Measurements from ENCODE around the gene LARP6. TPM values are rescaled to one million over a fixed set of nuclear protein-coding genes. Genes with fewer than 3 reads are reported as not detected.

Gene LARP6
- total RNA-seq, 1 experiment from 2014 or later = 35.9 TPM

DNA sequence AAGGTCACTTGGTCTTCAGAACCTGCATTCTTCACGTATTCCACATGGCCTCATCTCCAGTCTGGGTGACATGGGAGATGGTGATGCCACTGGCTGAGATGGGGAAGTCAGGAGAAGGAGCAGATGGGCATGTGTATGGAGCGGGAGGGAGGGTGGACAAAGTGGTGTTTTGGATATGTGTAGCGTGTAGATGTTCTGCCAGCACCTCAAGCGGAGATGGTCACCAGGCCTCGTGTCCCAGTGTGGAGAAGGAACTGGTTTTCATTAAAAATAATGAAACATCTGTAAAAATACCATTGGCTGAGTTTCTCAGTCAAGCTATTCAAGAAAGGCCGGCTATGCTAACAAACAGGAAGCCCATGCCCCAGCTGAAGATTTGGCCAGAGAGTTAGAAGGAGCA, 26.2 kb downstream of the LARP6 start:
- POLR2A ChIA-PET = no interaction called here
- H3K4me2 ChIP-seq (ENCODE audit: low read length) = no peak overlapping the region
- H4K20me1 ChIP-seq (ENCODE audit: insufficient read depth) = no peaks in the 10 kb centered on the region
- H3K79me2 ChIP-seq (ENCODE audit: insufficient read depth, low read length) = no peaks in the 10 kb centered on the region
- no peaks in the 10 kb centered on the region for H3K9me3 ChIP-seq (ENCODE audit: control insufficient read depth in 1 of 2, insufficient read depth in 1 of 2, low read depth in 1 of 2, low read length in 2 of 2)
- no peaks in the 10 kb centered on the region; the same call in 1 of the 2 replicates for H3K9me2 ChIP-seq (ENCODE audit: insufficient read depth)
- no peak for ATAC-seq
- RAD21 ChIA-PET (ENCODE audit: low non-redundant PET in 1 of 2, low total read pairs in 2 of 2, uncharacterized antibody in 2 of 2, unreplicated experiment in 2 of 2) = no interaction called here
- intact Hi-C loops (cut with micrococcal nuclease) = loop anchor here (10.0 kb wide), 1 partner anchor 977 kb away; no protein-coding TSS in a partner anchor
- H3K36me3 ChIP-seq (ENCODE audit: control insufficient read depth in 1 of 2, insufficient read depth in 2 of 2, low read length in 2 of 2) = 0 out of 4 replicates have a peak, but pooled peaks cover 0 to 2% of the 10 kb centered on the region in 2 experiments
- CTCF ChIA-PET = no interaction called here
- no peak for DNase-seq (ENCODE audit: low read depth, low spot score)
- no peak overlapping the region for H3K4me3 ChIP-seq (replicated peaks in 1 of 2; ENCODE audit: low read depth in 1 of 2, low read length in 2 of 2)
- H3K27me3 ChIP-seq (ENCODE audit: insufficient read depth, low read length) = no peaks in the 10 kb centered on the region
- peaks cover 13 to 21% of the 10 kb centered on the region in 2 experiments for H3K4me1 ChIP-seq (ENCODE audit: control insufficient read depth in 1 of 2, insufficient read depth in 2 of 2, low read length in 2 of 2)
- no TSS peak for BruUV-seq (replicated peaks)
- no peak for TF ChIP-seq EGR1 (IDR thresholded peaks at IDR 0.05; ENCODE audit: low read depth)
- TF ChIP-seq, protein P1, sequence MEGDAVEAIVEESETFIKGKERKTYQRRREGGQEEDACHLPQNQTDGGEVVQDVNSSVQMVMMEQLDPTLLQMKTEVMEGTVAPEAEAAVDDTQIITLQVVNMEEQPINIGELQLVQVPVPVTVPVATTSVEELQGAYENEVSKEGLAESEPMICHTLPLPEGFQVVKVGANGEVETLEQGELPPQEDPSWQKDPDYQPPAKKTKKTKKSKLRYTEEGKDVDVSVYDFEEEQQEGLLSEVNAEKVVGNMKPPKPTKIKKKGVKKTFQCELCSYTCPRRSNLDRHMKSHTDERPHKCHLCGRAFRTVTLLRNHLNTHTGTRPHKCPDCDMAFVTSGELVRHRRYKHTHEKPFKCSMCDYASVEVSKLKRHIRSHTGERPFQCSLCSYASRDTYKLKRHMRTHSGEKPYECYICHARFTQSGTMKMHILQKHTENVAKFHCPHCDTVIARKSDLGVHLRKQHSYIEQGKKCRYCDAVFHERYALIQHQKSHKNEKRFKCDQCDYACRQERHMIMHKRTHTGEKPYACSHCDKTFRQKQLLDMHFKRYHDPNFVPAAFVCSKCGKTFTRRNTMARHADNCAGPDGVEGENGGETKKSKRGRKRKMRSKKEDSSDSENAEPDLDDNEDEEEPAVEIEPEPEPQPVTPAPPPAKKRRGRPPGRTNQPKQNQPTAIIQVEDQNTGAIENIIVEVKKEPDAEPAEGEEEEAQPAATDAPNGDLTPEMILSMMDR (IDR thresholded peaks at IDR 0.05 in 2 of 3, conservative IDR thresholded peaks at IDR 0.05 in 1 of 3; ENCODE audit: borderline replicate concordance in 1 of 3, insufficient read depth in 1 of 3, low read depth in 2 of 3, low read length in 2 of 3) = no peak
- TF ChIP-seq, protein P2, sequence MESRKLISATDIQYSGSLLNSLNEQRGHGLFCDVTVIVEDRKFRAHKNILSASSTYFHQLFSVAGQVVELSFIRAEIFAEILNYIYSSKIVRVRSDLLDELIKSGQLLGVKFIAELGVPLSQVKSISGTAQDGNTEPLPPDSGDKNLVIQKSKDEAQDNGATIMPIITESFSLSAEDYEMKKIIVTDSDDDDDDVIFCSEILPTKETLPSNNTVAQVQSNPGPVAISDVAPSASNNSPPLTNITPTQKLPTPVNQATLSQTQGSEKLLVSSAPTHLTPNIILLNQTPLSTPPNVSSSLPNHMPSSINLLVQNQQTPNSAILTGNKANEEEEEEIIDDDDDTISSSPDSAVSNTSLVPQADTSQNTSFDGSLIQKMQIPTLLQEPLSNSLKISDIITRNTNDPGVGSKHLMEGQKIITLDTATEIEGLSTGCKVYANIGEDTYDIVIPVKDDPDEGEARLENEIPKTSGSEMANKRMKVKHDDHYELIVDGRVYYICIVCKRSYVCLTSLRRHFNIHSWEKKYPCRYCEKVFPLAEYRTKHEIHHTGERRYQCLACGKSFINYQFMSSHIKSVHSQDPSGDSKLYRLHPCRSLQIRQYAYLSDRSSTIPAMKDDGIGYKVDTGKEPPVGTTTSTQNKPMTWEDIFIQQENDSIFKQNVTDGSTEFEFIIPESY (IDR thresholded peaks at IDR 0.05; ENCODE audit: extremely low read depth, insufficient replicate concordance, low read length) = no peak
- TF ChIP-seq ZNF274 (IDR thresholded peaks at IDR 0.05; ENCODE audit: low read depth, low read length) = no peak
- TF ChIP-seq EZH2 (IDR thresholded peaks at IDR 0.05) = no peak
- no peak for TF ChIP-seq EZH2phosphoT487 (IDR thresholded peaks at IDR 0.05; ENCODE audit: borderline replicate concordance)
- TF ChIP-seq, protein P3, sequence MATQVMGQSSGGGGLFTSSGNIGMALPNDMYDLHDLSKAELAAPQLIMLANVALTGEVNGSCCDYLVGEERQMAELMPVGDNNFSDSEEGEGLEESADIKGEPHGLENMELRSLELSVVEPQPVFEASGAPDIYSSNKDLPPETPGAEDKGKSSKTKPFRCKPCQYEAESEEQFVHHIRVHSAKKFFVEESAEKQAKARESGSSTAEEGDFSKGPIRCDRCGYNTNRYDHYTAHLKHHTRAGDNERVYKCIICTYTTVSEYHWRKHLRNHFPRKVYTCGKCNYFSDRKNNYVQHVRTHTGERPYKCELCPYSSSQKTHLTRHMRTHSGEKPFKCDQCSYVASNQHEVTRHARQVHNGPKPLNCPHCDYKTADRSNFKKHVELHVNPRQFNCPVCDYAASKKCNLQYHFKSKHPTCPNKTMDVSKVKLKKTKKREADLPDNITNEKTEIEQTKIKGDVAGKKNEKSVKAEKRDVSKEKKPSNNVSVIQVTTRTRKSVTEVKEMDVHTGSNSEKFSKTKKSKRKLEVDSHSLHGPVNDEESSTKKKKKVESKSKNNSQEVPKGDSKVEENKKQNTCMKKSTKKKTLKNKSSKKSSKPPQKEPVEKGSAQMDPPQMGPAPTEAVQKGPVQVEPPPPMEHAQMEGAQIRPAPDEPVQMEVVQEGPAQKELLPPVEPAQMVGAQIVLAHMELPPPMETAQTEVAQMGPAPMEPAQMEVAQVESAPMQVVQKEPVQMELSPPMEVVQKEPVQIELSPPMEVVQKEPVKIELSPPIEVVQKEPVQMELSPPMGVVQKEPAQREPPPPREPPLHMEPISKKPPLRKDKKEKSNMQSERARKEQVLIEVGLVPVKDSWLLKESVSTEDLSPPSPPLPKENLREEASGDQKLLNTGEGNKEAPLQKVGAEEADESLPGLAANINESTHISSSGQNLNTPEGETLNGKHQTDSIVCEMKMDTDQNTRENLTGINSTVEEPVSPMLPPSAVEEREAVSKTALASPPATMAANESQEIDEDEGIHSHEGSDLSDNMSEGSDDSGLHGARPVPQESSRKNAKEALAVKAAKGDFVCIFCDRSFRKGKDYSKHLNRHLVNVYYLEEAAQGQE (IDR thresholded peaks at IDR 0.05; ENCODE audit: low read depth) = no peak
- TF ChIP-seq ELF1 (IDR thresholded peaks at IDR 0.05; ENCODE audit: borderline replicate concordance, low read depth) = no peak
- TF ChIP-seq POLR2A (IDR thresholded peaks at IDR 0.05; ENCODE audit: borderline replicate concordance, extremely low read depth, insufficient read depth, insufficient read length) = no peak
- TF ChIP-seq TCF7L2 (IDR thresholded peaks at IDR 0.05; ENCODE audit: borderline replicate concordance, extremely low read depth, insufficient read depth, insufficient read length) = no peak
- TF ChIP-seq CBX3 (IDR thresholded peaks at IDR 0.05; ENCODE audit: low read depth) = no peak
- TF ChIP-seq ZFX (IDR thresholded peaks at IDR 0.05) = no peak
- no peak for TF ChIP-seq RAD21 (IDR thresholded peaks at IDR 0.05; ENCODE audit: low read depth)
- no peak for TF ChIP-seq JUND (IDR thresholded peaks at IDR 0.05)
- H2AFZ ChIP-seq (ENCODE audit: low read depth, low read length, poor library complexity, severe bottlenecking) = no peak overlapping the region
- H3K27ac ChIP-seq (ENCODE audit: low read depth, low read length) = no peak overlapping the region
- no peak overlapping the region for H3K9ac ChIP-seq (ENCODE audit: low read length)

Data from HCT116 (cell line).